HS-27A (cell line): Measurements from ENCODE around the gene KCNT1.

Source experiments
- DNase-seq: peaks from one replicate; pipeline ENCODE4 v3.0.0-alpha.2; 2012; ENCODE audit warnings: low read depth, missing footprints

KCNT1 gene

DNA sequence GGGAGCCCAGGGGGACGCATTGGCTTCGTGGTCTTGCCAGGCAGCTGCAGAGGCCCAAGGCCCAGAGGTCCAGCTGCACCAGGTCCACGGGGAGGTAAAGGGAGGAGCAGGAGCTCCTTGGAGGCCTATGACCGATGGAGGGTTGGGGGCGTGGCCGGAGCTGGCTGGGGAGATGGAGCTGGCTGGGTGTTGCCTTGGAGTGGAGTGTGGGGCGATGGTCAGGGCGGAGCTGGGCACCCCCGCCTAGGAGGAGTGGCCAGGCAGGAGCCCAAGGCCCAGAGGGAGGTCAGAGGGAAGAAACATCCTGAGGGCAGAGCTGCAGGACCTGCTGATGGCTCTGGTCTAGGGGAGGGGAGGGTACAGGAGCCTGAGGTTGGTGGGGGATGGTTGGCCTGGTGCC, 44.6 kb downstream of the KCNT1 start:
- DNase-seq, result no peak

DNA sequence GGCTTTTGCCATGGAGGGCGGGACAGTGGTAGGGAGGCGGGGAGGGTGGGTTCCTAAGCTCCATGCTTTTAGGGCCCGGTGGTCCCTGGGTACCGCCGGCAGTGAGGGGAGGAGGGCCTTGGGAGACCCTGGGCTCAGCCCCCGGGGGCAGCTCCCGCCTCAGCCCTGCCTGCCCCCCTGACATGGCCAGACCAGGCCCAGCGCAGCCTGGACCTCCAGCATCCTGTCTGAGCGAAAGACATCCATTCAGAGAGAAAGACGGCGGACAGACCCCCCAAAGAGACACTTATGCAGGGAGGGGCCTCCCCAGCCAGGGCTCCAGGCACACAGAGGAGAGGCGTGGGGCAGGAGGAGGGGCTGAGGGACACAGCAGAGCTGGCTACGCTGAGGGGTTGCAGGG, 45.3 kb downstream of the KCNT1 start:
- DNase-seq, result no peak

DNA sequence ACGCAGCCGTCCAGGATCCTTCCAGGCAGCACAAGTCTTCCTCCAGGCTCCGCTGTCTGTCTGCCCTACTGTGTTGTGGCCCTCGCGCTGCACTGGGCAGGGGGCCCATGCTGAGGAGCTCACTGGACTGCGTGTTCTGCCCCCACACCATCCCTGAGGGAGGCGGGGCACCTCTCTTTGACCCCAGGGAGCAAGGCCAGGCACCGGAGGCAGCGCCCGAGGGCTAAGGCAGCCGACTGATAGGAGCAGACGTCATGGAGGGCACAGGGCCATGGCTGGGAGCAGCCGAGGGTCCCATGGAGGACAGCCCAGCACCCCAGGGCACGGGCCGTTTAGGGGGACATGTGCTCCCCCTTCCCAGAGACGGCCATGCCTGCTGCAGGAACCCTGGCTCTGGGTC, 46.7 kb downstream of the KCNT1 start:
- DNase-seq, result no peak

DNA sequence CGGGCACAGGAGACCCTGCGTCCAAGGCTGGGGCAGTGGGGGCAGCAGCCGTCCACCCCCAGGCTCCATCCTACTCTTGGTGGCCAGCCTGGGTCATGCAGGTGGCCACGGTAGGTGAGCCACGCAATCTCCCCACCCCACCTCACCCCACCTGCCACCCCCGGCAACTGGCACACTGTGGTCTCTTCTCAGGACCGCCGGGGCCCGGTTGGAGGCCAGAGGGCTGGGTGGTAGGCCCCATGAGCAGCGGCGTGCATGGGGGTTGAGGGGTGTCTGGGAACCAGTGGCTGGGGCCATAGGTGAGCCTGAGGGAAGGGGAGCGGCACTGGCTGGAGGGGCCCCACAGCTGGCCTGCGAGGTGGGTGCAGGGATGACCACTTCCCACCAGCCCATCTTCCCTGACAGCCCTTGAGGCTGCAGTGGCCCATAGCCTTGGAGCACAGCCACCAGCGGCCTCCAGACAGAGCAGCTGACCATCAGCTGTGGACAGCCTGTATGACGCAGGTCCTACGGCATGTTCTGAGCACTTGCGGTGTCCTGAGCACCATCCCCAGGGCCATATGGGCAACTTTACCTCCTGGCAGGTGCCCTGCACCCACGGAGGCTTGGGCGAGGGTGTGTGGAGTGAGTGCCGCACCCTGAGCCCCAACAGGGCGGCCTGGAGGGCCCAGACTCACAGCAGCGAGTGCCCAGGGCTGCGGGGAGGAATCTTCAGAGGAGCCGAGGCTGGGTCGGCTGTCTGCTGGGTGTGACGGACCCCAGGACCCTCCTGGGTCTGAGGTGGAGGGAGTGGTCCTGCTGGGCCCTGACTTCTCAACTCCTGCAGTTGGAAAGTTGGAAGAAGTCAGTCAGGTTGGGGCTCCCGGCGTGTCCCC, 47.4 kb downstream of the KCNT1 start:
- DNase-seq, result no peak

DNA sequence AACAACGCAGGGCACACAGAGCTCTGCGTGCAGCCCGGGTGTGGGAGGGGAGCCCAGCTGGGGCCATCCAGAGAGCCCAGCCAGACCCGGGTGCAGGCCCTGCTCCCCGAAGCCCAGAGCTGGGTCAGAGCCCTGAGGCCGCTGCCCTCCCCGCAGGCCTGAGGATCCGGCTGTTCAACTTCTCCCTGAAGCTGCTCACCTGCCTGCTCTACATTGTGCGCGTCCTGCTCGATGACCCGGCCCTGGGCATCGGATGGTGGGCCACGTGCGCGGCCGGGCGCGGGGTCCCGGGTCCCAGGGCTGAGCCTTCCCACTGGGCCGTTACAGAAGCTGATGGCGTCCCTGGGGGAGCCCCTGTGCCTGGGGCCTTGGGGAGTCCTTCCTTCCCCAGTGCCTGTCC, 48.8 kb downstream of the KCNT1 start:
- DNase-seq, result no peak

DNA sequence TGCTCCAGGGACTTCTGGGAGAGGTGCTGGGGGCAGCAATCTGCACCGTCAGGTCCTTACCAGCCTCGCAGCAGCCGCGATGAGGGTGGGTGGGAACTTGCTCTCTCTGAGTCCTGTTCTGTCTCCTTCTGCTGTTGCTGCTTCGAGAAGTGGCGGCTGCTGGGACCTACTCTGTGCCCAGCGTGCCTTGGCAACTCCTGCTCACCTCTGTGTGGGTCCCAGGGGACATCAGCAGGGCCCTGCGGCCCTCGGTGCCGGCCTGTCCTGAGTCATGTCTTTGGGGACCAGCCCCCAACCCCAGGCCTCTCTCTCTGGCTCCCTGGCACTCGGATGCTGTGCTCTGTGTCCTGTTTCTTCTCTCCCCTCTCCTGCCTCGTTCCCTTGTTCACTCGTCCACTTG, 49.5 kb downstream of the KCNT1 start:
- DNase-seq, result no peak

DNA sequence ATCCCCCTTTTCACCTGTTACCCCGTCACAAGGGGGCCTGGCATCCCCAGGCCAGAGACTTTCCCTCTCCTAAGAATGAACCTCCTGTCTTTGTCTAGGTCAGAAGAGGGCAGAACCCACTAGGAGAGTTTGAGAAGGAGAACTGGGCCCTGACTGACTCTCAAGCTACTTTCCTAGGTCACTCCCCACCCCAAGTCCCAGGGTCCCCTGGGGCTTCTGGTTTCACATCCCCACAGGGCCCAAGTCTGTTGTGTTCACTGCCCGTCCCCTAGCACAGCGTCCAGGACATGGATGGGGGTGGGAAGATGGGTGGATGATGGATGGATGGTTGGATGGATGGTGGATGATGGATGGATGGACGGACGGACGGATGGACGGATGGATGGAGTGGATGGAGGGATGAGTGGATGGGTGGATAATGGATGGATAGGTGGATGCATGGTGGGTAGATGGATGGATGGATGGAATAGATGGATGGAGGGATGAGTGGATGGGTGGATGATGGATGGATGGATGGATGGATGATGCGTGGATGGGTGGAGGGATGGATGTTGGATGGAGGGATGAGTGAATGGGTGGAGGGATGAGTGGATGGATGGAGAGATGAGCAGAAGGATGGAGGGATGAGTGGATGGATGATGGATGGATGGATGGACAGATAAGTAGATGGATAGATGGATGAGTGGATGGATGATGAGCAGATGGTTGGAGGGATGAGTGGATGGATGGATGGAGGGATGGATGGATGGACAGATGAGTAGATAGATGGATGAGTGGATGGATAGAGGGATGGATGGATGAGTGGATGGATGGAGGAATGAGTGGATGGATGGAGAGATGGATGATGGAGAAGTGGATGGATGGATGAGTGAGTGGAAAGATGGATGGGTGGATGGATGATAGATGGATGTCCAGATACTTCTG, 50.6 kb downstream of the KCNT1 start:
- DNase-seq, result no peak

DNA sequence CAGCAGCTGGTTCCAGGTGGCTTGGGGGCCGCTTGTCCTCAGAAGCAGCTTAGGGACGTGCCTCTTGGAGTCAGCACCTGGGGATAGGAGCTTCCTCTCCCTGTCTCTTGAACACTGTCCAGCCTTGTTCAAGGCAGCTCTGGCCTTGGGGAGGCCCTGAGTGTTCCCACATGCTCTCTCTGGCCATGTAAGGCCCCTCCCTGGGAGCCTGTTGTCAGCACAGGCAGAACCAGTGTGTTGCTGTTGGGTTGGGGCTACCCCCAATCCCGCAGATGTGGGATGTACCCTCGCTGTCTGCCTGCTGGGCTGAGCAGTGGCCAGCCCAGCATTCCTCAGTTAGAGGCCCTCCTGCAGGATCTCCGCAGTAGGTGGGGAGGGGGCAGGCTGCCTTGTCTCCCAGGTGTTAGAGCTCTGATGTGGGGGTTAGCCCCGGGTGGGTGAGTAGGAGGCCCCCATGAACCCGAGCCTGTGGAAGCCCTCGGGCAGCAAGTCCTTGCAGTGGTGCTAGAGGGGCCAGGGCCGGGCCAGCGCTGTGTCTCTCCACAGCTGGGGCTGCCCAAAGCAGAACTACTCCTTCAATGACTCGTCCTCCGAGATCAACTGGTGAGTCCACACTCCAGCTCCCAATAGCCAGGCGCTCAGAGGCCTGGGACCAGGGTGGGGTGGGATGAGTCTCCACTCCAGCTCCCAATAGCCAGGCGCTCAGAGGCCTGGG, 51.6 kb downstream of the KCNT1 start:
- no peak for DNase-seq

DNA sequence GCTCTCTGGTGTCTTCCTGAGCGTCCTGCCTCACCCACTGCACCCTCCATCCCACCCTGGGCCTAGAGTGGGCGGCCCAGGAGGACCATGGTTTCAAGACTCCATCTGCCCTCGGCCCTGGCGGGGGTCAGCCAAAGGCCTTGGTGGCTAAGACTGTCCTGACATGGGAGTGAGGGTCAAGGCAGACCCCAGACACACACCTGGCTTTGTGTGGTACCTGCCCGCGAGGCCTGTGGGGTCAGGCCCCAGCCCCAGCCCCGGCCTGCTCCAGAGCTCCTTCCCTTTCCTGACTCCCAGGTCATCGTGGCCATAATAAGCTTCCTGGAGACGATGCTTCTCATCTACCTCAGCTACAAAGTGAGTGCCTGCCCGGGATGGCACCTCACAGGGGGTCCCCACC, 54.6 kb downstream of the KCNT1 start:
- no peak for DNase-seq

DNA sequence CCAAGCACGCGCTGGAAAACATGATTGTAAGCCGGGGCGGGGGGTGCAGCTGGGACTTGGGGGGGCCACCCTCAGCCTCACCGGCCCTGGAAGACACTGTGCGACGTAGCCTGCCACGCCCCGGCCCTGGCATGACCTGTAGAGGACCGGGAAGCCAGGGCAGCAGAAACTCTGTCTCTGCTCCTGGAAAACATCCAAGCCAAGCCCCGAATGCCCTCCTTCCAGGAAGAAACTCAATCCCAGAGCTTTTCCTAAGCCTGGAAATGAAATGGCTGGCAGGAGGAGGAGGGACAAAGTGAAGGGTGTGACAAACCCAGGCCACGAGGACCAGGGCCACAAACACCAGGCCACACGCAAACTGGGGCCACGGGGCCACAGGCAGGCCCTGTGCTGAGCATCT, 55.4 kb downstream of the KCNT1 start:
- no peak for DNase-seq

DNA sequence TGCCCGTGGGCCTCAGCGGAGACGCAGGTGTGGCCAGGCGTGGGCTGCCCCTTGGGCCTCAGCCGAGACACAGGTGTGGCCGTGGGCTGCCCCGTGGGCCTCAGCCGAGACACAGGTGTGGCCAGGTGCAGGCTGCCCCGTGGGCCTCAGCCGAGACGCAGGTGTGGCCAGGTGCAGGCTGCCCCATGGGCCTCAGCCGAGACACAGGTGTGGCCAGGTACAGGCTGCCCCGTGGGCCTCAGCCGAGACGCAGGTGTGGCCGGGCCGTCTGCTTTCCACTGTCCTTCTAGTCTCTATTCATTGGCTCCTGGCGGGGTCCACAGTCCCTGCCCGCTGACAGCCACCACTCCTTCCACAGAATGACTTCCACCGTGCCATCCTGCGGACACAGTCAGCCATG, 56.1 kb downstream of the KCNT1 start:
- no peak for DNase-seq

DNA sequence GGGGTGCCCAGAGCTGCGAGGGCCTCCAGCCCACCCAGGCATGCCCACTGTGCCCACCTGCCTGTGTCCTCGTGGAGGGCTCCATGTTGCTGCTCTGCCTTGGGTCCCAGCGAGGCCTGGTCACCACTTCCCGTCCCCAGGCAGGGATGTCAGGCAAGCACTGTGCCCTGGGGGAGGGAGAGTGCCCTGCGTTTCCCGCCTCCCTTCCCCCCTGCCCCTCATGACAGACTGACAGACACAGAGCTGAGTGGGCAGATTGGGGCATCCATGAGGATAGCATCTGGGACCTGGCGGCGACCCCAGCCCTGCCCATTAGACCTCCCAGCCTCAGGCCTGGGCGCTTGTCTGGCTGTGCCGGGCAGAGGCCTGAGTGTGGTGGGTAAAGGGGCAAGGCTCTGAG, 56.9 kb downstream of the KCNT1 start:
- no peak for DNase-seq

DNA sequence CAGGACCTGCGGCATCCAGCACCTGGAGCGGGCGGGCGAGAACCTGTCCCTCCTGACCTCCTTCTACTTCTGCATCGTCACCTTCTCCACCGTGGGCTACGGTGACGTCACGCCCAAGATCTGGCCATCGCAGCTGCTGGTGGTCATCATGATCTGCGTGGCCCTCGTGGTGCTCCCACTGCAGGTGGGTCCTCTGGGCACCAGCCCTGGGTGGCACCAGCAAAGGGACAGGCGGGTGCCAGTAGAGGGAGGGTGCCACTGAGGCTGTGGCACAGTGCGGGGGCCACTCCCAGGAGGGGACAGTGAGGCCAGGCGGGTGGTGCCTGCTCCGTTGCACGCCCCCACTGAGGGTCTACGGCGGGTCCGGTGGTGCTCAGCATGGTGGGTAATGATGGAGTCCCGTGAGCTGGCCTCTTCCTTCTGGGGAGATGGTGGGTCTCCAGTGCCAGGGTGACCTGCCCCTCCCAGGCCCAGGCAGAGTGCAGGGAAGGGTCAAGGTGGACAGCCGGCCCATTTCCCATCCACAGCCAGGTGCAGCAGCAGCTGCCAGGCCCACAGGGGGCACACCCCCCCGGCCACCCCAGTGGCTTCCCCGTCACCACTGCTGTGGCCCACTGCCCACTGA, 57.8 kb downstream of the KCNT1 start:
- DNase-seq, result no peak

DNA sequence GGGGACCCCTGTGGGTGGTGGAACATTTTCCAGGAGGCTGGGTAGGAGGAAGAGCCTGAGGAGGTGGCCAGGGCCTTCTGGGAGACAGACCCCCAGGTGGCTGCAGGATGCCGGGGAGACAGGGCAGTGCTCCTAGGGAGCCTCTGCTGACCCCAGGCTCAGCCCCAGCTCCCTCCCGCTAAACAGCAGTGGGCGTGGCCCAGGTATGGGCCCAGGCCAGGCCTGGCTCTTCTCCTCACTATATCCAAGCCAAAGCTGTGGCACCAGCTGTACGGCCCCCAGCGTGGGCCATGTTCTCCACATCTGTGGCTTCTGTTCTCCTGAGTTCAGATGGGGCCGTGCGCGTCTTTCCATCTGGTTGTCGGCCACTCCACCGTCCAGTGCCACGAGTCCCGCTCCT, 58.5 kb downstream of the KCNT1 start:
- DNase-seq, result no peak

DNA sequence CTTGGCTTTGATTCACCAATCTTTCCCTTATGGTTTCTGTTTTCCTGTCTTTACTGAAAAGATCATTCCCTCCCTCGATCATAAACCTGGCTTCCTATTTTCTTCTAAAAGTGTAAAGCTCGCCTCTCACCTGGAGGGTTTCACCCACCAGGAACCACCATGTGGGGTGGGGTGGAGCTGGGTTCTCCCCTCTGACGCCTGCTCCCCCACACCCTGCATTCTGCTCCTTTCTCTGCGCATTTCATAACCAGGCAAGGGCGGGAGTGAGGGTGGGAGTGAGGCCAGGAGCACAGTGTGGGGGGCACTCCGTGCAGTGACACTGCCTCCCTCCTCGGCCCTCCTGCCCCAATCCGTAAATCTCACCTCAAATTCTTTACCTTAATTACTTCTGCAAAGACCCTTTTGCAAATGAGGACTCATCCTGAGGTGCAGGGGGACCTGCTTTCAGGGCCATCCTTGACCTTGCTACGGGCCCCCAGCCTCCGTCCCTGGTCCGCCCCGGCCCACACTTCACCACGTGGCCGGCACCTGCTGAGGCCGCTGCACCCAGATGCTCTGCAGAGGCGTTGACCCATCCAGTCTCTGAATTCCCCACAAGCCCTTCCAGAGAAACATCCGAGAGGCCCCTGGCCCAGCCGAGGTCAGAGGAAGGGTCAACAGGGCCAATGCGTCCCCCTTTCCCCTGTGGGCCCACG, 59.3 kb downstream of the KCNT1 start:
- DNase-seq, result no peak

DNA sequence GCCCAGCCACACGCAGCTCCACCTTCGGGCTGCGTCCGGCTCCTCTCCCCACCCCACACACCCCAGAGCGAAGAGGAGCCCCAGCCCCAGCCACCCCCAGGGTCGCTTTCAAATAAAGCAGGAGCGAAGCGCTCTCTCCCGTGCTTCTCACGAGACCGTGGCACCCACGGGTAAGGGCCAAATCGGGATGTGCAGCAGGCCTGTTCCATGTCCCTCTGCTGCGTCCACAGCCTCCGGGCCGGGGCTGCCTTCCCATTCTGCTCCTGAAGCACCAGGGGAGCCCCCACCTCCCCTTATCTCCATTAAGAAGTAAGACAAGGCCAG, 59.8 kb downstream of the KCNT1 start:
- DNase-seq, result no peak

DNA sequence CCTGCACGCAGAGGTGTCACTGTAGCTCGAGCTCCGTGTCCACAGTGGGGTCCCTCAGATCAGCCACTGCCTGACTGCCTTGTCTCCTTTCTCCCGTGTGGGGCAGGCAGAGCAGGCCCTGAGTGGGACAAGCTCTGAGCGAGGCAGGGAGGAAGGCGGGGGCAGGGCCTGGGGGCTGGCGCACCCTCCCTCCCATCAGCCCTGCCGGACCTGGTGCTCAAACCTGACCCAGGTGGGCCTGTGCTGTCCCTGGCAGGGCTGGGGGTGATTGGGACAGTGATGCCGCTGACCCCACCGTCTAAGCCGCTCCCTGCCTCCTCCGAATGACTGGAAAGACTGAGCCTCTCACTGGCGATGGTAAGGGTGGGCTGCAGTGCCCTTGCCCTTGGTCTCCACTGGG, 60.9 kb downstream of the KCNT1 start:
- no peak for DNase-seq

DNA sequence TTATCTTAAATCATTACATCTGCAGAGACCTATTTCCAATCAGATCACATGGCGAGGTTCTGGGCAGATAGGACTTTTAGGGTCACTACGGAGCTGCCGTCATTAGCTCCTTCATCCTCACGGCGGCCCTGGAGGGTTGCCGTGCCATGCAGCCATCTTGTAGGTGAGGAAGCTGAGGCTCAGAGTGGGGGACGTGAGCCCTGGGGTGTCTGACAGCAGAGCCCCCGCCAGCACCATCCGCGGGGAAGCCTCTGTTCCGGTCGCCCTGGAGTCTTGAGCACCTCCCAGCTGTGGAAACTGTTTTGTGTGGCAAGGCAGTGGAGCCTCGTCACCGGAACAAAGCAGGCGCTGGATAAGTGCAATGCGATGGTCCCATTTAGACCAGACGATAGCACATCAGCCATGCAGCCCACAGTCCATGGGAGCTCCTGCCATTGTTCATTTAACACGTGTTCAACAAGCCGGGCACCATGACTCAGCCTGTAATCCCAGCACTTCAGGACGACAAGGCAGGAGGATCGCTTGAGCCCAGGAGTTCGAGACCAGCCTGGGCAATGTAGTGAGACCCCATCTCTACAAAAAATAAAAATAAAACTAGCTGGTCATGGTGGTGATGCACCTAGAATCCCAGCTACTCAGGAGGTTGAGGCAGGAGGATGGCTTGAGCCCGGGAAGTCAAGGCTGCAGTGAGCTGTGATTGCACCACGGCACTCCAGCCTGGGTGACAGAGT, 61.9 kb downstream of the KCNT1 start:
- no peak for DNase-seq

DNA sequence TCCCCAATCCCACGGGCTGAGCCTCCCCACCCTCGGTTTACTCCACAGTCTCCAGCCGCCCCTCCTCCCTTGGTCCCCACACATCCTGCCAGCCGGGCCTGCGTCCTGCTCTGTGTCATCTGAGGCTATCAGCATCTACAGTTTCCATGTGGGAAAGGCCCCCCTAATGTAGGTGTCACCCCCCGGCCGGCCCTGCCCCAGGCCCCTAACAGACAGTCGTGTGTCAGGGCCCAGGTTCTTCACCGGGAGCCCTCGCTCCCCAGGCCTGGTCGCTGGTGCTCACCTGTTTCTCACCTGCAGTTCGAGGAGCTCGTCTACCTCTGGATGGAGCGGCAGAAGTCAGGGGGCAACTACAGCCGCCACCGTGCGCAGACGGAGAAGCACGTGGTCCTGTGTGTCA, 62.7 kb downstream of the KCNT1 start:
- no peak for DNase-seq

DNA sequence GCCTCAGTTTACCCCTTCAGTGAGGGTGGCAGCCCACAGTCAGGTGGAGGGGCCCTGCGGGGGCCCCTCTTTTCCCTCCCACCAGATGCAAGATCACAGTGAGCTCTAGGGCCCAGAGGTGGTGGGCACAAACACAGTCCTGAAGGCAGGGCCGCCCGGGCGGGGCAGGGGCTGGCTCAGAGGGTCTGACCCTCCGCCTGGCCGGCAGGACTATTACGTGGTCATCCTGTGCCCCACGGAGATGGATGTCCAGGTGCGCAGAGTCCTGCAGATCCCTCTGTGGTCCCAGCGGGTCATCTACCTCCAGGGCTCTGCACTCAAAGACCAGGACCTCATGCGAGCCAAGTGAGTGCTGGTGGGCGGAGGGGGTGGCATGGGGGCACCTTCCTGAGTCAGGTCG, 63.4 kb downstream of the KCNT1 start:
- DNase-seq, result no peak

DNA sequence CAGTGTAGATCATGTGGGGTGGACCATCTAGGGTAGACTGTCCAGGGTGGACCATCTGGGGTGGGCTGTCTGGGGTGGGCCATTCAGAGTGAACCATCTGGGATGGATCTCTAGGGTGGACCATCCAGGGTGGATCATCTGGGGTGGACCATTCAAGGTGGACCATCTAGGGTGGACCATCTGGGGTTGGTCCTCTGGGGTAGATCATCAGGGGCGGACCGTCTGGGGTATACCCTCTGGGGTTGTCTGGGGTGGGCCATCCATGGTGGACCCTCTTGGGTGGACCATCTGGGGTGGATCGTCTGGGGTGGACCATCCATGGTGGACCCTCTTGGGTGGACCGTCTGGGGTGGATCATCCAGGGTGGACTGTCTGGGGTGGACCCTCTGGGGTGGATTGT, 64.3 kb downstream of the KCNT1 start:
- no peak for DNase-seq
